ENCODE results near the gene BTF3L4.

Gene BTF3L4

GRCh38 chr1:52056163-52056936 lies at the start of gene BTF3L4:
TSS of gene BTF3L4 (plus strand) at chr1:52056295. CDS start at chr1:52059848, 3,553 bp downstream.
- H3K36me3 ChIP-seq: peaks cover 39% of the 10 kb centered on the region
- peak; percentile 97 for DNase-seq
- 0 out of 2 replicates have a peak, but pooled peaks have one; percentile 0 for TF ChIP-seq CTCF (IDR thresholded peaks at IDR 0.05; ENCODE audit: low read depth, low read length)
- H3K4me3 ChIP-seq (ENCODE audit: low read depth, low read length): peak within 1 kb of the TSS; percentile 97
- peak within 1 kb of the TSS; percentile 92 for H3K27ac ChIP-seq
- H3K27me3 ChIP-seq (ENCODE audit: insufficient read depth, low read depth, severe bottlenecking): no peaks in the 10 kb centered on the region
- no peaks in the 10 kb centered on the region for H3K9me3 ChIP-seq (ENCODE audit: severe bottlenecking)

- DNase-seq: no peak
- Histone ChIP-seq H3K27ac (peak overlapping the region; percentile 73), H3K36me3 (no peaks in the 10 kb centered on the region), H3K4me3 (ENCODE audit: low read depth, low read length) (peak overlapping the region; percentile 26), H3K27me3 (ENCODE audit: insufficient read depth, low read depth, severe bottlenecking) (no peaks in the 10 kb centered on the region), H3K9me3 (ENCODE audit: severe bottlenecking) (peaks cover 2% of the 10 kb centered on the region)
- no peak for TF ChIP-seq CTCF (IDR thresholded peaks at IDR 0.05; ENCODE audit: low read depth, low read length)
Observed at GRCh38 chr1:52007215-52008002, 48.7 kb upstream of the BTF3L4 start.

- no peak for TF ChIP-seq CTCF (IDR thresholded peaks at IDR 0.05; ENCODE audit: low read depth, low read length)
- peaks cover 2% of the 10 kb centered on the region for H3K9me3 ChIP-seq (ENCODE audit: severe bottlenecking)
- DNase-seq: no peak
- H3K36me3 ChIP-seq: no peaks in the 10 kb centered on the region
- H3K27ac ChIP-seq: no peak overlapping the region
- no peak overlapping the region for H3K4me3 ChIP-seq (ENCODE audit: low read depth, low read length)
- H3K27me3 ChIP-seq (ENCODE audit: insufficient read depth, low read depth, severe bottlenecking): no peaks in the 10 kb centered on the region
Observed at GRCh38 chr1:52008071-52008809, 47.9 kb upstream of the BTF3L4 start.

- TF ChIP-seq CTCF (IDR thresholded peaks at IDR 0.05; ENCODE audit: low read depth, low read length): no peak
- Histone ChIP-seq H3K27me3 (ENCODE audit: insufficient read depth, low read depth, severe bottlenecking) (no peaks in the 10 kb centered on the region), H3K4me3 (ENCODE audit: low read depth, low read length) (no peak overlapping the region), H3K27ac (no peak overlapping the region), H3K9me3 (ENCODE audit: severe bottlenecking) (no peaks in the 10 kb centered on the region), H3K36me3 (peaks cover 50% of the 10 kb centered on the region)
- DNase-seq: no peak
Observed at GRCh38 chr1:52022133-52022532, 34.0 kb upstream of the BTF3L4 start.

GRCh38 chr1:52026278-52026677 lies 29.8 kb upstream of the BTF3L4 start:
- peaks cover 38% of the 10 kb centered on the region for H3K36me3 ChIP-seq
- TF ChIP-seq CTCF (IDR thresholded peaks at IDR 0.05; ENCODE audit: low read depth, low read length): no peak
- H3K27me3 ChIP-seq (ENCODE audit: insufficient read depth, low read depth, severe bottlenecking): no peaks in the 10 kb centered on the region
- no peak overlapping the region for H3K4me3 ChIP-seq (ENCODE audit: low read depth, low read length)
- DNase-seq: no peak
- H3K27ac ChIP-seq: no peak overlapping the region
- H3K9me3 ChIP-seq (ENCODE audit: severe bottlenecking): no peaks in the 10 kb centered on the region
